NCI-H345 (cell line): Measurements from ENCODE around the gene SNRK.
A peak's percentile ranks its signal among the peaks of the same experiment; 100 is the strongest.

Experiments used
- DNase-seq: peaks from one replicate; lab custom pipeline; 2025; lab: John Stamatoyannopoulos, UW

Gene SNRK

GRCh38 chr3:43273416-43273815 lies 12.9 kb upstream of the SNRK start:
- no peak for DNase-seq

- DNase-seq, result no peak
Observed at GRCh38 chr3:43279082-43279481, 7.3 kb upstream of the SNRK start.

- no peak for DNase-seq
Observed at GRCh38 chr3:43279532-43279931, 6.8 kb upstream of the SNRK start.

- DNase-seq, result no peak
Observed at GRCh38 chr3:43281020-43281419, 5.3 kb upstream of the SNRK start.

- DNase-seq, result no peak
Observed at GRCh38 chr3:43284171-43284570, 2.2 kb upstream of the SNRK start.

GRCh38 chr3:43285644-43286043 lies 696 bp upstream of the SNRK start:
- DNase-seq, result no peak

- DNase-seq, result peak; percentile 7
Observed at GRCh38 chr3:43286841-43287499, 630 bp downstream of the SNRK start.

- no peak for DNase-seq
Observed at GRCh38 chr3:43287500-43287873, 1.1 kb downstream of the SNRK start.

- no peak for DNase-seq
Observed at GRCh38 chr3:43288366-43288765, 2.0 kb downstream of the SNRK start.

- no peak for DNase-seq
Observed at GRCh38 chr3:43288850-43289249, 2.5 kb downstream of the SNRK start.

GRCh38 chr3:43289401-43289800 lies 3.1 kb downstream of the SNRK start:
- no peak for DNase-seq

GRCh38 chr3:43289841-43290470 lies 3.6 kb downstream of the SNRK start:
- no peak for DNase-seq

- no peak for DNase-seq
Observed at GRCh38 chr3:43290956-43291355, 4.6 kb downstream of the SNRK start.

- DNase-seq, result no peak
Observed at GRCh38 chr3:43291546-43291945, 5.2 kb downstream of the SNRK start.

- no peak for DNase-seq
Observed at GRCh38 chr3:43294975-43295374, 8.6 kb downstream of the SNRK start.

GRCh38 chr3:43296565-43296964 lies 10.2 kb downstream of the SNRK start:
- DNase-seq, result no peak

- no peak for DNase-seq
Observed at GRCh38 chr3:43298292-43298691, 12.0 kb downstream of the SNRK start.

GRCh38 chr3:43298761-43299160 lies 12.4 kb downstream of the SNRK start:
- DNase-seq, result no peak

- no peak for DNase-seq
Observed at GRCh38 chr3:43302116-43302880, 16.0 kb downstream of the SNRK start.

- no peak for DNase-seq
Observed at GRCh38 chr3:43304126-43304525, 17.8 kb downstream of the SNRK start.

GRCh38 chr3:43307226-43307625 lies 20.9 kb downstream of the SNRK start:
- no peak for DNase-seq

- no peak for DNase-seq
Observed at GRCh38 chr3:43307649-43308048, 21.3 kb downstream of the SNRK start.
